DMS153 treated with DMSO at 0.1 percent for 48 hours (cell line): ENCODE data around the gene INPP5B.

Experiments
- DNase-seq: peaks from one replicate; lab custom pipeline; 2025; ENCODE audit not compliant: unreplicated experiment; lab: John Stamatoyannopoulos, UW

Gene INPP5B

GRCh38 chr1:37841652-37842051 is 105.2 kb downstream of the INPP5B start:
- DNase-seq: no peak

GRCh38 chr1:37840711-37841110 is 106.1 kb downstream of the INPP5B start:
- DNase-seq: no peak

- DNase-seq: no peak
Measured at GRCh38 chr1:37839676-37840075, 107.2 kb downstream of the INPP5B start.

- DNase-seq: no peak
Measured at GRCh38 chr1:37836788-37837187, 110.1 kb downstream of the INPP5B start.

- no peak for DNase-seq
Measured at GRCh38 chr1:37831809-37832208, 115.0 kb downstream of the INPP5B start.

GRCh38 chr1:37831109-37831508 is 115.7 kb downstream of the INPP5B start:
- no peak for DNase-seq

GRCh38 chr1:37828410-37829074 is 118.3 kb downstream of the INPP5B start:
- DNase-seq: no peak

GRCh38 chr1:37825506-37825905 is 121.3 kb downstream of the INPP5B start:
- DNase-seq: no peak

GRCh38 chr1:37824001-37824400 is 122.9 kb downstream of the INPP5B start:
- no peak for DNase-seq

- DNase-seq: no peak
Measured at GRCh38 chr1:37822906-37823815, 123.7 kb downstream of the INPP5B start.

GRCh38 chr1:37821481-37821880 is 125.4 kb downstream of the INPP5B start:
- DNase-seq: no peak

- no peak for DNase-seq
Measured at GRCh38 chr1:37817481-37817880, 129.4 kb downstream of the INPP5B start.

GRCh38 chr1:37814252-37814651 is 132.6 kb downstream of the INPP5B start:
- DNase-seq: no peak

- no peak for DNase-seq
Measured at GRCh38 chr1:37813529-37814145, 133.2 kb downstream of the INPP5B start.

- DNase-seq: peak; percentile 85
Measured at GRCh38 chr1:37811027-37811655, 135.7 kb downstream of the INPP5B start.
